Nephron (organoid): ENCODE results near the gene SIGLEC6.
A peak's percentile ranks its signal among the peaks of the same experiment; 100 is the strongest.

Experiments used
- H3K27ac Mint-ChIP-seq, 3 experiments: 2 replicates each; pipeline ENCODE4 v1.8.0; 2020; ENCODE audit warnings: mixed read lengths in 3 of 3, mild to moderate bottlenecking in 2 of 3, moderate library complexity in 1 of 3
- H3K27me3 Mint-ChIP-seq: 2 replicates; pipeline ENCODE4 v1.8.0; 2021; ENCODE audit warnings: low read depth, mild to moderate bottlenecking, moderate library complexity, mixed read lengths
- H3K36me3 Mint-ChIP-seq: 2 replicates; pipeline ENCODE4 v1.8.0; 2020; ENCODE audit warnings: low read depth, mixed read lengths
- H3K4me1 Mint-ChIP-seq: 2 replicates; pipeline ENCODE4 v1.8.0; 2020; ENCODE audit warnings: mixed read lengths
- H3K4me3 Mint-ChIP-seq, 3 experiments: 2 replicates each; pipeline ENCODE4 v1.8.0; 2020; ENCODE audit warnings: mild to moderate bottlenecking in 3 of 3, mixed read lengths in 3 of 3, moderate library complexity in 2 of 3
- H3K9me3 Mint-ChIP-seq: 2 replicates; pipeline ENCODE4 v1.8.0; 2020; ENCODE audit warnings: mixed read lengths
- TF ChIP-seq, protein P1 (sequence below), 3 experiments: fragments of 200-600 bp; sonication (generic); IDR thresholded peaks; one replicate each; pipeline ENCODE4 v1.5.0; 2021; ENCODE audit warnings: antibody characterized with exemption in 3 of 3; ENCODE audit not compliant: unreplicated experiment in 3 of 3

Gene SIGLEC6

DNA sequence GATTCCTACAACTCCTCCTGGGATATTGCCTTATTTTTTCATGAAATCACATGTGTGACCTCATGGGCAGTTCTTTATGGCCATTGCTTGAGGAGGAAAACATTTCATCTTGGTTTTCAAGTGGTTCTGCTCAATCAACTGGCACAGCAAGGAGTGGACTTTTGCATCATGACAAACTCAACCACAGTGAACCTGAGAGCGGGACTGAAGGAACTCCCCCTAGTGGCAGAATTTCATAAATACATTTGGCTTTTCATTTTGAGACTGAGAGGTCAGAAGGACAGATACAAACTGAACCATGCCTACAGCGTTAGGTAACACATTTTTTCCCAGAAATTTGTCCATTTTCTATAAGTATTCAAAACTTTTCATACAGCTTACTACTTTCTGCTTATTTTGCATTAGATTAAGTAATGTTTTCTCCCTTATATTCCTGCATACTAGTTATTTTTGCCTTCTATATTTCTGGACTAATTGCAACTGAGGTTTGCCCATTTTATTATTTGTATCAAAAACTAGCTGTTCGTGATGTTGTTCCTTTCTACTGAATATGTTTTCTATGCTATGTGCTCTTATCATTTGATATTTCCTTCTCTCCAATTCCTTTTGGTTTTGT lies 16.5 kb downstream of the SIGLEC6 start:
- H3K36me3 Mint-ChIP-seq: no peaks in the 10 kb centered on the region
- H3K27ac Mint-ChIP-seq: no peak overlapping the region
- peaks cover 3% of the 10 kb centered on the region for H3K27me3 Mint-ChIP-seq
- H3K4me1 Mint-ChIP-seq: no peaks in the 10 kb centered on the region
- H3K4me3 Mint-ChIP-seq: no peak overlapping the region
- H3K9me3 Mint-ChIP-seq: peaks cover 3% of the 10 kb centered on the region
- TF ChIP-seq, protein P1, sequence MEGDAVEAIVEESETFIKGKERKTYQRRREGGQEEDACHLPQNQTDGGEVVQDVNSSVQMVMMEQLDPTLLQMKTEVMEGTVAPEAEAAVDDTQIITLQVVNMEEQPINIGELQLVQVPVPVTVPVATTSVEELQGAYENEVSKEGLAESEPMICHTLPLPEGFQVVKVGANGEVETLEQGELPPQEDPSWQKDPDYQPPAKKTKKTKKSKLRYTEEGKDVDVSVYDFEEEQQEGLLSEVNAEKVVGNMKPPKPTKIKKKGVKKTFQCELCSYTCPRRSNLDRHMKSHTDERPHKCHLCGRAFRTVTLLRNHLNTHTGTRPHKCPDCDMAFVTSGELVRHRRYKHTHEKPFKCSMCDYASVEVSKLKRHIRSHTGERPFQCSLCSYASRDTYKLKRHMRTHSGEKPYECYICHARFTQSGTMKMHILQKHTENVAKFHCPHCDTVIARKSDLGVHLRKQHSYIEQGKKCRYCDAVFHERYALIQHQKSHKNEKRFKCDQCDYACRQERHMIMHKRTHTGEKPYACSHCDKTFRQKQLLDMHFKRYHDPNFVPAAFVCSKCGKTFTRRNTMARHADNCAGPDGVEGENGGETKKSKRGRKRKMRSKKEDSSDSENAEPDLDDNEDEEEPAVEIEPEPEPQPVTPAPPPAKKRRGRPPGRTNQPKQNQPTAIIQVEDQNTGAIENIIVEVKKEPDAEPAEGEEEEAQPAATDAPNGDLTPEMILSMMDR (IDR thresholded peaks at IDR 0.05; ENCODE audit: unreplicated experiment in 3 of 3): peak; percentile 66 to 71 (median 70)

DNA sequence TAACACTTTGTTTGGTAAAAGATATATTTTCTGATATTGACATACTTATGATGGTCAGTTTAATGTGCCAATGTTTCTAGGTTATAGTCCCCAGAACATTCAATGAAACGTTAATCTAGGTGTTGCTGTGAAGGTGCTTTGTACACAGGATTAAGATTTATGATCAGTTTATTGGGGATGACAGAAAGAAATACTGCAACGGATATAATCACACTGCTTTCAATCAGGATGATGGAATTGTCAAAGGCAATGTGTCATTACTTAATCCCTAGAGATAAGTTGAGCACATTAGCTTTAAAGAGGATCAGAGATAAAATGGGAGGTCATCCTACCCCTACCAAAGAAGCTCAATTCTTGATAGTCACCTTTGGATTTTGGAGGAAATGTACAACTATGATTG lies 17.5 kb downstream of the SIGLEC6 start:
- TF ChIP-seq, protein P1 (IDR thresholded peaks at IDR 0.05; ENCODE audit: unreplicated experiment in 3 of 3): no peak
- Mint-ChIP-seq H3K4me1 (no peaks in the 10 kb centered on the region), H3K27me3 (peaks cover 3% of the 10 kb centered on the region), H3K9me3 (peaks cover 3% of the 10 kb centered on the region), H3K27ac (no peak overlapping the region), H3K4me3 (no peak overlapping the region), H3K36me3 (no peaks in the 10 kb centered on the region)

GRCh38 chr19:51511353-51511752 lies 20.1 kb downstream of the SIGLEC6 start:
- Mint-ChIP-seq H3K27ac (no peak overlapping the region), H3K36me3 (no peaks in the 10 kb centered on the region), H3K9me3 (peaks cover 3% of the 10 kb centered on the region), H3K27me3 (peaks cover 3% of the 10 kb centered on the region), H3K4me3 (no peak overlapping the region), H3K4me1 (no peaks in the 10 kb centered on the region)
- TF ChIP-seq, protein P1 (IDR thresholded peaks at IDR 0.05; ENCODE audit: unreplicated experiment in 3 of 3): no peak

DNA sequence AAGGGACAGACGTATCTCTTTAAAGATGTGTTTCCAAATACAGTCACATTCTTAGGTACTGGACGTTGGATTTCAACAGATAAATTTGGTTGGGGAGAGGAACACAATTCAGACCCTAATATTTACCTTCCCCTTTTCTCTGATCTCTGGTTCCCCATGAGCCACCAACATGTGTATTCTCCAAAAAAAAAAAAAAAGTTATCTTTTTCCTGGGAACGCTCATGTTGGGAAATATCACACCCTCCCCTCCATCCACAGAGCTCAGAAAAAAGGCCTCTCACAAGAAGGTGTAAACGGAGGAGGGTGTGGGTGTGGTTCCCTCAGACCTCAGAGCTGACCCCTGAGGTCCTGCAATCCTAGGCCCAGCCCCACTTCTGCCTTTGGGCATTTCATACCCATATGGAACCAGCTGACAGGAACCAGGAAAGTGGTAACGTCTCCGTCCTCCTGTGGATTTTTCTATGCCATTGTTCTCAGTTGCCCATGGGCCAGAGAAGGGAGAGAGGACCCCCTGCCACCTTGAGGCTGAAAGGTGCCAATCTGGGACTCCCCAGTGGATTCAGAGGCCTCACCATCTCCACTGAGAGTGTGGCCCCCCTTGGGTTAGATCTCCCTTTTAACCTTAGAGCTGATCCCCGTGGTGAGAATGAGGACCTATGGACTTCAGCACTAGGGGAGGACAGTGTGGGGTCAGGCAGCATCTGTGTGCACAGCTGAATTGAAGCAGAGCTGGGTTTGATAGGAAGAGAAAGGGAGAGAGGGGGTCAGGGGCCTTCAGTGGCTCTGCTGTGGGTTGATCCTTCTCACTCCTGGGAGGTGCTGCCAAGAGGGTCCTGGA lies 21.4 kb downstream of the SIGLEC6 start:
- Mint-ChIP-seq H3K27me3 (peaks cover 3% of the 10 kb centered on the region), H3K9me3 (peaks cover 3% of the 10 kb centered on the region), H3K4me3 (no peak overlapping the region)

GRCh38 chr19:51508059-51508733 lies 23.3 kb downstream of the SIGLEC6 start:
- Mint-ChIP-seq H3K27ac (no peak overlapping the region), H3K36me3 (no peaks in the 10 kb centered on the region), H3K27me3 (peaks cover 4% of the 10 kb centered on the region), H3K4me1 (no peaks in the 10 kb centered on the region), H3K9me3 (peaks cover 7% of the 10 kb centered on the region), H3K4me3 (no peak overlapping the region)
- TF ChIP-seq, protein P1 (IDR thresholded peaks at IDR 0.05; ENCODE audit: unreplicated experiment in 3 of 3): no peak

More for the DNA sequence above, 21.4 kb downstream of the SIGLEC6 start:
- Mint-ChIP-seq H3K36me3 (no peaks in the 10 kb centered on the region), H3K27ac (no peak overlapping the region), H3K4me1 (no peaks in the 10 kb centered on the region)
- TF ChIP-seq, protein P1 (IDR thresholded peaks at IDR 0.05; ENCODE audit: unreplicated experiment in 3 of 3): no peak
